ENCODE results near the gene SH3D21.

Gene SH3D21

DNA sequence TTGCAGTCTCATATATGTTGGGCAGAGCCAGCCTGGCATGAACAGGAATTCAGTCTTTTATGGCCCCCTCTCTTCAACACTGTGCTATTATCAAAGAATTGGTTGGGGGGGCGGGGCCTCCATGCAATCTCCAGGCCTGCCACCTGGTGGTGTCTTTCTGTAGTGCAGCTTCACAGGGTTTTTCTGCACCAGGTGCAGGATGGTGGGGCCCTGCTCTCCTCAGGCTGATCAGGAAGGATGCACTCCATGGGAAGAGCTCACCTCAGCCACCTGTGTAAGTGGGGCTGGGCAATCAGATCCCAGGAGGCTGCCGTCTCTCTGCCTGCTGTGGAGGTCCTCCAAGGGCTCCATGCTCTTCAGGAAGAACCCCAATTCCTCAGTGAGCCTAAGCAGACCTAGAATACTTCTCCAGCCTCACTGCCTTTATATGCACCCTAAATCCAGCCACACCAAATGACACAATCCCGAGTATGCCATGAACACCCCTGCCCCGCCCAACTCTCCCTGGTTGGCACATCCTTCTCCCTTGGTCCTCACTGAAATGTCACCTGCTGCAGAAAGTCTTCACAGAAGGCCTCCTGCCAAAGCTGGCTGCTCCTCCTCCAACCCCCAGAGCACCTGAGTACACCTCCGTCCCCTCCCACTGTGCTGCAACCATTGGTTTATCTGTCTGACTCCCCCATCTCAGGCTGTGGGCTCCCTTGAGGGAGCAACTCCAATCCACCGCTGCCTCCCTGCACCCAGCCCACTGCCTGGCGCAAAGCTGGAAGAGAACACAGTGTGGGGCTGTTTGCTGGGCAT is 63.1 kb downstream of the SH3D21 start:
- H3K27ac ChIP-seq = no peak overlapping the region
- no peak for TF ChIP-seq ZFX (IDR thresholded peaks at IDR 0.05)
- TF ChIP-seq, protein P1, sequence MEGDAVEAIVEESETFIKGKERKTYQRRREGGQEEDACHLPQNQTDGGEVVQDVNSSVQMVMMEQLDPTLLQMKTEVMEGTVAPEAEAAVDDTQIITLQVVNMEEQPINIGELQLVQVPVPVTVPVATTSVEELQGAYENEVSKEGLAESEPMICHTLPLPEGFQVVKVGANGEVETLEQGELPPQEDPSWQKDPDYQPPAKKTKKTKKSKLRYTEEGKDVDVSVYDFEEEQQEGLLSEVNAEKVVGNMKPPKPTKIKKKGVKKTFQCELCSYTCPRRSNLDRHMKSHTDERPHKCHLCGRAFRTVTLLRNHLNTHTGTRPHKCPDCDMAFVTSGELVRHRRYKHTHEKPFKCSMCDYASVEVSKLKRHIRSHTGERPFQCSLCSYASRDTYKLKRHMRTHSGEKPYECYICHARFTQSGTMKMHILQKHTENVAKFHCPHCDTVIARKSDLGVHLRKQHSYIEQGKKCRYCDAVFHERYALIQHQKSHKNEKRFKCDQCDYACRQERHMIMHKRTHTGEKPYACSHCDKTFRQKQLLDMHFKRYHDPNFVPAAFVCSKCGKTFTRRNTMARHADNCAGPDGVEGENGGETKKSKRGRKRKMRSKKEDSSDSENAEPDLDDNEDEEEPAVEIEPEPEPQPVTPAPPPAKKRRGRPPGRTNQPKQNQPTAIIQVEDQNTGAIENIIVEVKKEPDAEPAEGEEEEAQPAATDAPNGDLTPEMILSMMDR (conservative IDR thresholded peaks at IDR 0.05) = peak; percentile 95
